Measurements from ENCODE around the gene NCAM1. TPM values are rescaled to one million over a fixed set of nuclear protein-coding genes. Genes with fewer than 3 reads are reported as not detected.

NCAM1 gene
- total RNA-seq, 1 experiment from 2014 or later = 12.0 TPM

- no peak for TF ChIP-seq EZH2 (IDR thresholded peaks at IDR 0.05; ENCODE audit: borderline replicate concordance, low read depth, low read length, poor library complexity, severe bottlenecking)
- TF ChIP-seq CTCF (conservative IDR thresholded peaks at IDR 0.05; ENCODE audit: low read depth, low read length) = no peak
- no peak overlapping the region for H3K4me3 ChIP-seq (ENCODE audit: low read depth, low read length, poor library complexity, severe bottlenecking)
- CTCF ChIA-PET = interaction anchor here (0.5 kb wide), 1 partner anchor 10 kb away, joined by 5 read pairs; no protein-coding TSS in a partner anchor
- H3K4me1 ChIP-seq (ENCODE audit: insufficient read depth, low read length, poor library complexity, severe bottlenecking) = no peaks in the 10 kb centered on the region
- POLR2A ChIA-PET (ENCODE audit: low non-redundant PET) = no interaction called here
- no peaks in the 10 kb centered on the region for H3K27me3 ChIP-seq (replicated peaks; ENCODE audit: insufficient read depth, low read depth, low read length, poor library complexity)
- no peak overlapping the region for H3K27ac ChIP-seq (ENCODE audit: low read depth, low read length, poor library complexity, severe bottlenecking)
- no peaks in the 10 kb centered on the region for H3K9me3 ChIP-seq (ENCODE audit: low read depth, low read length, poor library complexity, severe bottlenecking)
- intact Hi-C loops (cut with micrococcal nuclease; ENCODE audit: unreplicated experiment) = no loop called here
- BruUV-seq (replicated peaks) = no TSS peak
- no peak for DNase-seq (ENCODE audit: low spot score)
- no peaks in the 10 kb centered on the region for H3K36me3 ChIP-seq (ENCODE audit: insufficient read depth, low read length, poor library complexity, severe bottlenecking)
These were observed 202.2 kb downstream of the NCAM1 start for GRCh38 chr11:113163291-113164030.

- Histone ChIP-seq H3K4me3 (ENCODE audit: low read depth, low read length, poor library complexity, severe bottlenecking) (no peak overlapping the region), H3K9me3 (ENCODE audit: low read depth, low read length, poor library complexity, severe bottlenecking) (no peaks in the 10 kb centered on the region), H3K27me3 (replicated peaks; ENCODE audit: insufficient read depth, low read depth, low read length, poor library complexity) (no peaks in the 10 kb centered on the region), H3K27ac (ENCODE audit: low read depth, low read length, poor library complexity, severe bottlenecking) (no peak overlapping the region), H3K36me3 (ENCODE audit: insufficient read depth, low read length, poor library complexity, severe bottlenecking) (no peaks in the 10 kb centered on the region), H3K4me1 (ENCODE audit: insufficient read depth, low read length, poor library complexity, severe bottlenecking) (no peaks in the 10 kb centered on the region)
- no peak for DNase-seq (ENCODE audit: low spot score)
- TF ChIP-seq CTCF (conservative IDR thresholded peaks at IDR 0.05; ENCODE audit: low read depth, low read length) (no peak), EZH2 (IDR thresholded peaks at IDR 0.05; ENCODE audit: borderline replicate concordance, low read depth, low read length, poor library complexity, severe bottlenecking) (no peak)
- CTCF ChIA-PET = no interaction called here
- no TSS peak for BruUV-seq (replicated peaks)
- POLR2A ChIA-PET (ENCODE audit: low non-redundant PET) = no interaction called here
- intact Hi-C loops (cut with micrococcal nuclease; ENCODE audit: unreplicated experiment) = no loop called here
These were observed 205.1 kb downstream of the NCAM1 start for GRCh38 chr11:113166280-113166679.

GRCh38 chr11:113167599-113167998, 206.4 kb downstream of the NCAM1 start:
- ChIA-PET CTCF (no interaction called here), POLR2A (ENCODE audit: low non-redundant PET) (no interaction called here)
- no peak for DNase-seq (ENCODE audit: low spot score)
- H3K27ac ChIP-seq (ENCODE audit: low read depth, low read length, poor library complexity, severe bottlenecking) = no peak overlapping the region
- no peak for TF ChIP-seq CTCF (conservative IDR thresholded peaks at IDR 0.05; ENCODE audit: low read depth, low read length)
- TF ChIP-seq EZH2 (IDR thresholded peaks at IDR 0.05; ENCODE audit: borderline replicate concordance, low read depth, low read length, poor library complexity, severe bottlenecking) = no peak
- intact Hi-C loops (cut with micrococcal nuclease; ENCODE audit: unreplicated experiment) = no loop called here
- no peaks in the 10 kb centered on the region for H3K36me3 ChIP-seq (ENCODE audit: insufficient read depth, low read length, poor library complexity, severe bottlenecking)
- H3K27me3 ChIP-seq (replicated peaks; ENCODE audit: insufficient read depth, low read depth, low read length, poor library complexity) = no peaks in the 10 kb centered on the region
- BruUV-seq (replicated peaks) = no TSS peak
- no peaks in the 10 kb centered on the region for H3K4me1 ChIP-seq (ENCODE audit: insufficient read depth, low read length, poor library complexity, severe bottlenecking)
- no peak overlapping the region for H3K4me3 ChIP-seq (ENCODE audit: low read depth, low read length, poor library complexity, severe bottlenecking)
- H3K9me3 ChIP-seq (ENCODE audit: low read depth, low read length, poor library complexity, severe bottlenecking) = no peaks in the 10 kb centered on the region
